Measurements from ENCODE around the gene HDGF. TPM values are rescaled to one million over a fixed set of nuclear protein-coding genes. Genes with fewer than 3 reads are reported as not detected.

HDGF gene
- total and polyA plus RNA-seq, 4 donors, result 41.7 to 148 (median 119) TPM

- Histone ChIP-seq H3K4me1 (ENCODE audit: control insufficient read depth in 4 of 4, insufficient read depth in 4 of 4, low read length in 3 of 4) (peaks cover 6 to 47% (median 41%) of the 10 kb centered on the region in 4 donors), H3K9me3 (ENCODE audit: control insufficient read depth in 4 of 4, low read length in 3 of 4) (no peaks in the 10 kb centered on the region), H3K4me3 (ENCODE audit: low read depth in 1 of 3, low read length in 3 of 3) (peak overlapping the region; percentile 84 to 92 (median 91)), H3K27ac (ENCODE audit: low read depth in 1 of 2, low read length in 2 of 2) (peak overlapping the region; percentile 96 to 97), H3K9ac (ENCODE audit: low read depth in 1 of 2, low read length in 2 of 2) (peak overlapping the region; percentile 66 to 77), H3K36me3 (ENCODE audit: control insufficient read depth in 4 of 4, insufficient read depth in 3 of 4, low read depth in 1 of 4, low read length in 3 of 4) (no peaks in the 10 kb centered on the region), H3K27me3 (ENCODE audit: control insufficient read depth in 4 of 4, insufficient read depth in 4 of 4, low read length in 3 of 4) (no peaks in the 10 kb centered on the region)
- no peak for TF ChIP-seq ZBTB33 (IDR thresholded peaks at IDR 0.05)
- peak; percentile 3 for TF ChIP-seq CTCF (IDR thresholded peaks at IDR 0.05; ENCODE audit: low read depth, low read length, missing input control)
- TF ChIP-seq SP1 (IDR thresholded peaks at IDR 0.05), result peak; percentile 56
- peak; percentile 69 for TF ChIP-seq MAX (IDR thresholded peaks at IDR 0.05)
- TF ChIP-seq NR2F2 (IDR thresholded peaks at IDR 0.05), result no peak
- no peak for TF ChIP-seq HNF4G (IDR thresholded peaks at IDR 0.05)
- peak in 1 of 2 donors; percentile 77 for TF ChIP-seq GABPA (IDR thresholded peaks at IDR 0.05 in 1 of 2, conservative IDR thresholded peaks at IDR 0.05 in 1 of 2)
- TF ChIP-seq FOXA1 (IDR thresholded peaks at IDR 0.05), result no peak
- TF ChIP-seq RAD21 (IDR thresholded peaks at IDR 0.05), result peak in 1 of 2 donors; percentile 36
- TF ChIP-seq EGR1 (IDR thresholded peaks at IDR 0.05; ENCODE audit: low read depth in 2 of 2), result peak in 1 of 2 donors; percentile 50
- peak; percentile 76 for TF ChIP-seq YY1 (IDR thresholded peaks at IDR 0.05)
- TF ChIP-seq FOXA2 (IDR thresholded peaks at IDR 0.05), result no peak
- no peak for TF ChIP-seq JUND (IDR thresholded peaks at IDR 0.05)
- TF ChIP-seq HNF4A (conservative IDR thresholded peaks at IDR 0.05), result peak; percentile 22 to 39
- TF ChIP-seq RXRA (IDR thresholded peaks at IDR 0.05), result no peak
- no peak for TF ChIP-seq REST (IDR thresholded peaks at IDR 0.05)
- under 1% methylated on average over 68 of the region's 68 CpGs for WGBS
- peak; percentile 96 for DNase-seq (ENCODE audit: low spot score)
Observed at GRCh38 chr1:156751757-156752481, 444 bp upstream of the HDGF start.
